PC-9 (cell line): ENCODE measurements around the gene WBP2. TPM values are rescaled to one million over a fixed set of nuclear protein-coding genes. Genes with fewer than 3 reads are reported as not detected.

Experiments used
- BruUV-seq: library from RNA; stranded (reverse); fragments of 400-500 nt; replicated peaks from 2 replicates; lab custom pipeline; 2021; lab: Mats Ljungman, UMichigan
- CTCF ChIA-PET: fragments of 300-600 bp; sonication (Branson Sonifier 250); formaldehyde crosslinking; loops from one replicate; lab custom pipeline; 2022; ENCODE audit warnings: antibody characterized with exemption; lab: Charles Lee
- POLR2A ChIA-PET: fragments of 300-600 bp; sonication (Branson Sonifier 250); formaldehyde crosslinking; loops from one replicate; lab custom pipeline; 2022; ENCODE audit warnings: antibody characterized with exemption; ENCODE audit not compliant: unreplicated experiment; lab: Charles Lee
- DNase-seq, 2 experiments: peaks; one replicate each; pipeline versions ENCODE4 v3.0.0 to v3.0.0-alpha.2; 2015 to 2022; ENCODE audit warnings: mixed read lengths in 1 of 2
- H2AFZ ChIP-seq: fragments of 200-600 bp; sonication (generic); 2 replicates; pipeline ENCODE4 v1.8.1; 2017; ENCODE audit warnings: antibody characterized with exemption
- H3F3A ChIP-seq: fragments of 200-600 bp; sonication (generic); 2 replicates; pipeline ENCODE4 v1.8.1; 2017; ENCODE audit warnings: antibody characterized with exemption, mild to moderate bottlenecking, low read depth; ENCODE audit not compliant: insufficient read depth
- H3K27ac ChIP-seq: fragments of 200-600 bp; sonication (generic); 2 replicates; pipeline ENCODE4 v1.6.1; 2016; ENCODE audit warnings: mixed run types
- H3K27me3 ChIP-seq: fragments of 200-600 bp; sonication (generic); 2 replicates; pipeline ENCODE4 v1.6.1; 2016; ENCODE audit warnings: low read depth, mixed run types; ENCODE audit not compliant: insufficient read depth
- H3K36me3 ChIP-seq: fragments of 200-600 bp; sonication (generic); 2 replicates; pipeline ENCODE4 v1.6.1; 2016; ENCODE audit warnings: low read depth, mixed run types
- H3K4me1 ChIP-seq: fragments of 200-600 bp; sonication (generic); replicated peaks from 2 replicates; pipeline ENCODE4 v1.6.1; 2016; ENCODE audit warnings: mixed run types; ENCODE audit not compliant: insufficient read depth
- H3K4me2 ChIP-seq: fragments of 200-600 bp; sonication (generic); 2 replicates; pipeline ENCODE4 v1.6.1; 2017; ENCODE audit warnings: mixed run types
- H3K4me3 ChIP-seq: fragments of 200-600 bp; sonication (generic); 2 replicates; pipeline ENCODE4 v1.6.1; 2016; ENCODE audit warnings: mixed run types
- H3K79me2 ChIP-seq: fragments of 200-600 bp; sonication (generic); 2 replicates; pipeline ENCODE4 v1.6.1; 2017; ENCODE audit warnings: low read depth, mixed run types
- H3K9me2 ChIP-seq: fragments of 200-600 bp; sonication (generic); 2 replicates; pipeline ENCODE4 v1.8.1; 2017; ENCODE audit warnings: mild to moderate bottlenecking; ENCODE audit not compliant: insufficient read depth
- H3K9me3 ChIP-seq: fragments of 200-600 bp; sonication (generic); 2 replicates; pipeline ENCODE4 v1.8.1; 2016; ENCODE audit warnings: low read depth; ENCODE audit not compliant: insufficient read depth
- H4K20me1 ChIP-seq: fragments of 200-600 bp; sonication (generic); 2 replicates; pipeline ENCODE4 v1.8.1; 2017; ENCODE audit not compliant: insufficient read depth
- CTCF ChIP-seq: fragments of 200-600 bp; sonication (generic); conservative IDR thresholded peaks from 2 replicates; pipeline ENCODE4 v1.6.1; 2017; ENCODE audit warnings: mixed run types, antibody characterized with exemption, mild to moderate bottlenecking, moderate library complexity
- EZH2 ChIP-seq: fragments of 200-600 bp; sonication (generic); IDR thresholded peaks from 2 replicates; pipeline ENCODE4 v1.8.0; 2017; ENCODE audit warnings: antibody characterized with exemption, low read depth
- intact Hi-C: fragments of 100-400 bp; cut with micrococcal nuclease; formaldehyde crosslinking; loops from one replicate; pipeline ENCODE4 v1.10.0; 2022; ENCODE audit not compliant: unreplicated experiment
- total RNA-seq: library from RNA; stranded (reverse); gene quantifications from 2 replicates; pipeline ENCODE4 v1.2.3, GENCODE V29; 2021

The WBP2 gene
- total RNA-seq, 1 experiment from 2014 or later = 159 TPM

- TF ChIP-seq CTCF (no peak), EZH2 (no peak)
- 0 out of 2 replicates have a peak, but pooled peaks cover 3% of the 10 kb centered on the region for H3F3A ChIP-seq
- H2AFZ ChIP-seq = no peak overlapping the region
- H3K27me3 ChIP-seq = no peaks in the 10 kb centered on the region
- POLR2A ChIA-PET = no interaction called here
- peaks cover 39% of the 10 kb centered on the region; the same call in 1 of the 2 replicates for H3K79me2 ChIP-seq
- no TSS peak for BruUV-seq
- H3K4me1 ChIP-seq = no peaks in the 10 kb centered on the region
- H3K9me2 ChIP-seq = no peaks in the 10 kb centered on the region
- peaks cover 32% of the 10 kb centered on the region for H3K36me3 ChIP-seq
- CTCF ChIA-PET = interaction anchor here (0.6 to 1.0 kb wide), 2 partner anchors 9 to 51 kb away, joined by 3 to 13 read pairs; no protein-coding TSS in a partner anchor
- H3K4me3 ChIP-seq = no peak overlapping the region
- peaks cover 18% of the 10 kb centered on the region for H4K20me1 ChIP-seq
- no peak overlapping the region for H3K4me2 ChIP-seq
- no peak overlapping the region for H3K27ac ChIP-seq
- H3K9me3 ChIP-seq = no peaks in the 10 kb centered on the region
- intact Hi-C loops = no loop called here
- no peak for DNase-seq
These were observed 59.1 kb downstream of the WBP2 start for GRCh38 chr17:75795820-75796607.

Other genes starting within 250 kb of the WBP2 start
- 0.31 and 0.40 TPM in 2 replicates for gene SMIM5, start 221.9 kb downstream of the WBP2 start, total RNA-seq
- gene RECQL5, start 188.2 kb downstream of the WBP2 start, total RNA-seq = 41.0 and 44.2 TPM in 2 replicates
- 79.5 and 80.3 TPM in 2 replicates for gene SAP30BP, start 188.0 kb downstream of the WBP2 start, total RNA-seq
- 448 and 461 TPM in 2 replicates for gene ITGB4, start 133.9 kb downstream of the WBP2 start, total RNA-seq
- 12.7 and 12.8 TPM in 2 replicates for gene GALK1, start 90.1 kb downstream of the WBP2 start, total RNA-seq
- 25.3 and 27.8 TPM in 2 replicates for gene UNK, start 70.5 kb downstream of the WBP2 start, total RNA-seq
- 94.4 and 108 TPM in 2 replicates for gene UNC13D, start 10.9 kb downstream of the WBP2 start, total RNA-seq
- gene TRIM47, start 23.2 kb upstream of the WBP2 start, total RNA-seq = 46.1 and 48.3 TPM in 2 replicates
- 21.1 and 27.1 TPM in 2 replicates for gene TRIM65, start 41.6 kb upstream of the WBP2 start, total RNA-seq
- gene MRPL38, start 49.5 kb upstream of the WBP2 start, total RNA-seq = 127 and 136 TPM in 2 replicates
- 22.5 and 28.7 TPM in 2 replicates for gene FBF1, start 85.7 kb upstream of the WBP2 start, total RNA-seq
- 35.5 and 37.1 TPM in 2 replicates for gene ACOX1, start 123.8 kb upstream of the WBP2 start, total RNA-seq
- 19.6 and 22.7 TPM in 2 replicates for gene TEN1, start 123.9 kb upstream of the WBP2 start, total RNA-seq
- 10.3 and 12.3 TPM in 2 replicates for gene CDK3, start 145.5 kb upstream of the WBP2 start, total RNA-seq
- gene EVPL, start 172.0 kb upstream of the WBP2 start, total RNA-seq = 60.8 and 77.8 TPM in 2 replicates
- 69.7 and 91.7 TPM in 2 replicates for gene SRP68, start 217.2 kb upstream of the WBP2 start, total RNA-seq
- 2.8 and 3.0 TPM in 2 replicates for gene GALR2, start 219.4 kb upstream of the WBP2 start, total RNA-seq
- not detected in 2 replicates for gene ZACN, start 223.8 kb upstream of the WBP2 start, total RNA-seq
- 118 and 131 TPM in 2 replicates for gene EXOC7, start 248.5 kb upstream of the WBP2 start, total RNA-seq